Spleen (tissue), 11 donors: ENCODE data around the gene CAMLG. TPM values are rescaled to one million over a fixed set of nuclear protein-coding genes. Genes with fewer than 3 reads are reported as not detected.
"Not testable (repeated sequence)": the region's sequence is repeated elsewhere in the genome, so short reads cannot be mapped to it uniquely, and the experiment has no call there.

Experiments
- DNase-seq: peaks from one replicate; pipeline ENCODE4 v3.0.0-alpha.2; 2020
- H3K27ac ChIP-seq, 8 donors: fragments of 200-600 bp; sonication (generic) in 7 of 8; 1 replicate in 4 of 8; 2 replicates in 4 of 8; pipeline versions ENCODE4 v1.5.0 to v1.8.0; 2016 to 2021; ENCODE audit warnings: inconsistent platforms in 4 of 8, mild to moderate bottlenecking in 4 of 8, moderate library complexity in 1 of 8
- H3K27me3 ChIP-seq, 7 donors: fragments of 200-600 bp; sonication (generic) in 6 of 7; replicated peaks in 1 of 7; 1 replicate in 4 of 7; 2 replicates in 3 of 7; pipeline versions ENCODE4 v1.5.0 to v1.8.0; 2016 to 2021; ENCODE audit warnings: inconsistent platforms in 3 of 7, mild to moderate bottlenecking in 1 of 7
- H3K36me3 ChIP-seq, 6 donors: fragments of 200-600 bp; sonication (generic) in 5 of 6; 1 replicate in 4 of 6; 2 replicates in 2 of 6; pipeline versions ENCODE4 v1.5.0 to v1.8.0; 2016 to 2021; ENCODE audit warnings: inconsistent platforms in 2 of 6
- H3K4me1 ChIP-seq, 6 donors: fragments of 200-600 bp; sonication (generic) in 5 of 6; 1 replicate in 3 of 6; 2 replicates in 3 of 6; pipeline versions ENCODE4 v1.5.0 to v1.8.0; 2016 to 2021; ENCODE audit warnings: inconsistent platforms in 3 of 6
- H3K4me3 ChIP-seq, 8 donors: fragments of 200-600 bp; sonication (generic) in 7 of 8; 1 replicate in 4 of 8; 2 replicates in 4 of 8; pipeline versions ENCODE4 v1.5.0 to v1.8.0; 2016 to 2021; ENCODE audit warnings: inconsistent platforms in 4 of 8, mild to moderate bottlenecking in 4 of 8, moderate library complexity in 2 of 8
- H3K9me3 ChIP-seq, 8 donors: fragments of 200-600 bp; sonication (generic) in 7 of 8; 1 replicate in 4 of 8; 2 replicates in 4 of 8; pipeline versions ENCODE4 v1.5.0 to v1.8.0; 2016 to 2021; ENCODE audit warnings: inconsistent platforms in 4 of 8
- POLR2A ChIP-seq, 3 donors: fragments of 450-650 bp; IDR thresholded peaks; one replicate each; pipeline ENCODE4 v1.5.1; 2017; ENCODE audit warnings: antibody characterized with exemption in 3 of 3, mild to moderate bottlenecking in 1 of 3
- POLR2AphosphoS5 ChIP-seq, 3 donors: sonication (generic); formaldehyde crosslinking; IDR thresholded peaks; one replicate each; pipeline ENCODE4 v1.5.1; 2017; ENCODE audit warnings: antibody characterized with exemption in 3 of 3
- WGBS, 5 donors: extraction: QIAGEN DNeasy Blood & Tissue Kit in 3 of 5; methylation state at CpG; one replicate each; pipeline versions ENCODE4 v1.1.5 to v1.1.7; 2013 to 2018; 5-methylcytosine and 5-hydroxymethylcytosine counted together
- intact Hi-C: fragments of 100-400 bp; cut with DNase I; formaldehyde crosslinking; loops from one replicate; pipeline ENCODE4 v1.15.0; 2023; ENCODE audit warnings: low total_unique reads
- polyA plus RNA-seq, 3 donors: library from polyadenylated mRNA; stranded (reverse); fragments of 200-250 nt; gene quantifications; one replicate each; pipeline ENCODE4 v1.2.1, GENCODE V29; 2013
- total RNA-seq, 7 donors: library from RNA; depleted of rRNA in 3 of 7; stranded (reverse); fragments of >200 nt in 3 of 7; fragmentation: NEBNext Ultra II Directional in 4 of 7; extraction: Animal tissue kit (Norgen Biotek cat#: 25700) in 4 of 7; gene quantifications; one replicate each; pipeline versions ENCODE4 v1.1.0 to v1.2.1, GENCODE V29; 2016 to 2021
- TF ChIP-seq, protein P1 (sequence below), 11 experiments: fragments of 200-600 bp in 7 of 11; fragments of 450-650 bp in 4 of 11; sonication (generic) in 4 of 11; IDR thresholded peaks in 8 of 11; conservative IDR thresholded peaks in 3 of 11; 1 replicate in 7 of 11; 2 replicates in 4 of 11; pipeline versions ENCODE4 v1.4.0 to v1.8.0; 2016 to 2021; ENCODE audit warnings: antibody characterized with exemption in 11 of 11, inconsistent platforms in 4 of 11, mild to moderate bottlenecking in 1 of 11
- donor health status: healthy with polysubstance abuse.
- donor health status: DM: no; HTN: no; CAD: no; lungs with moderate emphysema.
- donor health status: DM: no; HTN: no; CAD: no.
- donor health status: Bipolar disorder and iron deficiency.
- donor health status: healthy.
- donor health status: DM: no; HTN: no; CAD: no.
- donor health status: DM: yes; HTN: yes; CAD: no.

CAMLG gene
- total and polyA plus RNA-seq, 10 donors = 16.3 to 55.7 (median 24.2) TPM

GRCh38 chr5:134714120-134714519 lies 24.2 kb upstream of the CAMLG start:
- no peak for DNase-seq
- Histone ChIP-seq H3K36me3 (peaks cover 0 to 100% (median 85%) of the 10 kb centered on the region in 6 donors), H3K4me1 (no peaks in the 10 kb centered on the region), H3K27me3 (no peaks in the 10 kb centered on the region), H3K9me3 (no peaks in the 10 kb centered on the region), H3K27ac (no peak overlapping the region), H3K4me3 (no peak overlapping the region)
- TF ChIP-seq POLR2A (IDR thresholded peaks at IDR 0.05) = no peak
- TF ChIP-seq, protein P1, sequence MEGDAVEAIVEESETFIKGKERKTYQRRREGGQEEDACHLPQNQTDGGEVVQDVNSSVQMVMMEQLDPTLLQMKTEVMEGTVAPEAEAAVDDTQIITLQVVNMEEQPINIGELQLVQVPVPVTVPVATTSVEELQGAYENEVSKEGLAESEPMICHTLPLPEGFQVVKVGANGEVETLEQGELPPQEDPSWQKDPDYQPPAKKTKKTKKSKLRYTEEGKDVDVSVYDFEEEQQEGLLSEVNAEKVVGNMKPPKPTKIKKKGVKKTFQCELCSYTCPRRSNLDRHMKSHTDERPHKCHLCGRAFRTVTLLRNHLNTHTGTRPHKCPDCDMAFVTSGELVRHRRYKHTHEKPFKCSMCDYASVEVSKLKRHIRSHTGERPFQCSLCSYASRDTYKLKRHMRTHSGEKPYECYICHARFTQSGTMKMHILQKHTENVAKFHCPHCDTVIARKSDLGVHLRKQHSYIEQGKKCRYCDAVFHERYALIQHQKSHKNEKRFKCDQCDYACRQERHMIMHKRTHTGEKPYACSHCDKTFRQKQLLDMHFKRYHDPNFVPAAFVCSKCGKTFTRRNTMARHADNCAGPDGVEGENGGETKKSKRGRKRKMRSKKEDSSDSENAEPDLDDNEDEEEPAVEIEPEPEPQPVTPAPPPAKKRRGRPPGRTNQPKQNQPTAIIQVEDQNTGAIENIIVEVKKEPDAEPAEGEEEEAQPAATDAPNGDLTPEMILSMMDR (IDR thresholded peaks at IDR 0.05 in 8 of 11, conservative IDR thresholded peaks at IDR 0.05 in 3 of 11) = no peak
- TF ChIP-seq POLR2AphosphoS5 (IDR thresholded peaks at IDR 0.05) = no peak
- intact Hi-C loops = no loop called here
- 93 to 99% (median 96%) methylated on average over 5 of the region's 5 CpGs for WGBS, 5 donors

GRCh38 chr5:134714541-134714940 lies 23.8 kb upstream of the CAMLG start:
- 94 to 100% (median 98%) methylated on average over 3 of the region's 3 CpGs for WGBS, 5 donors
- Histone ChIP-seq H3K27me3 (no peaks in the 10 kb centered on the region), H3K4me1 (no peaks in the 10 kb centered on the region), H3K27ac (no peak overlapping the region), H3K4me3 (no peak overlapping the region), H3K9me3 (no peaks in the 10 kb centered on the region), H3K36me3 (peaks cover 0 to 100% (median 85%) of the 10 kb centered on the region in 6 donors)
- intact Hi-C loops = no loop called here
- no peak for DNase-seq
- no peak for TF ChIP-seq POLR2AphosphoS5 (IDR thresholded peaks at IDR 0.05)
- TF ChIP-seq, protein P1 (IDR thresholded peaks at IDR 0.05 in 8 of 11, conservative IDR thresholded peaks at IDR 0.05 in 3 of 11) = no peak

DNA sequence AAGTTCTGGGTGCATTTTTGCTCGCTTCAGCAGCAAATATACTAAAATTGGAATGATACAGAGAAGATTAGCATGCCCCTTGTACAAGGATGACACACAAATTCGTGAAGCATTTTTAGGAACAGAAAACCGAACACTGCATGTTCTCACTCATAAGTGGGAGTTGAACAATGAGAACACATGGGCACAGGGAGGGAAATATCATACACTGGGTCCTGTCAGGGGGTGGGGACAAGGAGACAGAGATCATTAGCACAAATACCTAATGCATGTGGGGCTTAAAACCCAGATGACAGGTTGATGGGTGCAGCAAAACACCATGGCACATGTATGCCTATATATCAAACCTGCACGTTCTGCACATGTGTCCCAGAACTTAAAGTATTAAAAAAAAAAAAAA lies 22.9 kb upstream of the CAMLG start:
- intact Hi-C loops, H3K27me3 ChIP-seq, H3K27ac ChIP-seq, H3K9me3 ChIP-seq, DNase-seq, H3K4me3 ChIP-seq, H3K4me1 ChIP-seq: not testable (repeated sequence)
- WGBS, 5 donors = 92 to 97% (median 96%) methylated on average over 4 of the region's 4 CpGs
- peaks cover 0 to 100% (median 85%) of the 10 kb centered on the region in 6 donors for H3K36me3 ChIP-seq

- TF ChIP-seq POLR2AphosphoS5 (IDR thresholded peaks at IDR 0.05) (no peak), POLR2A (IDR thresholded peaks at IDR 0.05) (no peak)
- TF ChIP-seq, protein P1 (IDR thresholded peaks at IDR 0.05 in 8 of 11, conservative IDR thresholded peaks at IDR 0.05 in 3 of 11) = no peak
- H3K36me3 ChIP-seq = peaks cover 0 to 74% (median 50%) of the 10 kb centered on the region in 6 donors
- intact Hi-C loops = no loop called here
Observed at GRCh38 chr5:134724872-134725271, 13.5 kb upstream of the CAMLG start.

GRCh38 chr5:134732819-134733218 lies 5.5 kb upstream of the CAMLG start:
- no peak overlapping the region for H3K27ac ChIP-seq
- H3K9me3 ChIP-seq = no peaks in the 10 kb centered on the region
- TF ChIP-seq POLR2A (IDR thresholded peaks at IDR 0.05) (no peak), POLR2AphosphoS5 (IDR thresholded peaks at IDR 0.05) (no peak)
- TF ChIP-seq, protein P1 (IDR thresholded peaks at IDR 0.05 in 8 of 11, conservative IDR thresholded peaks at IDR 0.05 in 3 of 11) = no peak
- WGBS, 5 donors = 34 to 69% (median 53%) methylated on average over 3 of the region's 3 CpGs
- H3K4me3 ChIP-seq = no peak overlapping the region
- intact Hi-C loops = loop anchor here (10.0 kb wide), 1 partner anchor 558 kb away; the partner anchor contains the start of gene SKP1
- H3K4me1 ChIP-seq = peaks cover 0 to 28% (median 22%) of the 10 kb centered on the region in 6 donors
- H3K27me3 ChIP-seq = no peaks in the 10 kb centered on the region
- no peaks in the 10 kb centered on the region for H3K36me3 ChIP-seq
- no peak for DNase-seq

More at GRCh38 chr5:134724872-134725271, 13.5 kb upstream of the CAMLG start:
- Histone ChIP-seq H3K4me1 (no peaks in the 10 kb centered on the region), H3K9me3 (no peaks in the 10 kb centered on the region), H3K4me3 (no peak overlapping the region), H3K27me3 (no peaks in the 10 kb centered on the region), H3K27ac (no peak overlapping the region)
- DNase-seq = no peak
- 93 to 100% (median 96%) methylated on average over 1 of the region's 1 CpG for WGBS, 5 donors
